ACC112 (cell line): ENCODE measurements around the gene PJA2.

ENCODE experiments used
- H2AFZ ChIP-seq: fragments of 200-600 bp; sonication (generic); one replicate; pipeline ENCODE4 v1.6.0; 2017; ENCODE audit warnings: antibody characterized with exemption, low read length; ENCODE audit not compliant: unreplicated experiment
- H3K27ac ChIP-seq: fragments of 200-600 bp; sonication (generic); 2 replicates; pipeline ENCODE4 v1.5.1; 2014; ENCODE audit warnings: low read depth, mild to moderate bottlenecking, antibody characterized with exemption, low read length, moderate library complexity
- H3K27me3 ChIP-seq: fragments of 200-600 bp; sonication (generic); 2 replicates; pipeline ENCODE4 v1.6.1; 2014; ENCODE audit warnings: mild to moderate bottlenecking, antibody characterized with exemption, low read length, moderate library complexity, mixed read lengths; ENCODE audit not compliant: insufficient read depth
- H3K36me3 ChIP-seq: fragments of 200-600 bp; sonication (generic); 2 replicates; pipeline ENCODE4 v1.6.1; 2016; ENCODE audit warnings: mild to moderate bottlenecking, antibody characterized with exemption, low read length, moderate library complexity, mixed read lengths; ENCODE audit not compliant: insufficient read depth
- H3K4me1 ChIP-seq: fragments of 200-600 bp; sonication (generic); one replicate; pipeline ENCODE4 v1.6.1; 2016; ENCODE audit warnings: low read length, mixed read lengths; ENCODE audit not compliant: insufficient read depth, unreplicated experiment, control insufficient read depth
- H3K4me3 ChIP-seq: fragments of 200-600 bp; sonication (generic); 2 replicates; pipeline ENCODE4 v1.5.1; 2014; ENCODE audit warnings: mild to moderate bottlenecking, low read depth, low read length
- H3K79me2 ChIP-seq: fragments of 200-600 bp; sonication (generic); one replicate; pipeline ENCODE4 v1.6.0; 2016; ENCODE audit warnings: low read length; ENCODE audit not compliant: control insufficient read depth, unreplicated experiment, insufficient read depth

The PJA2 gene

GRCh38 chr5:109409844-109410388 lies at the start of gene PJA2:
PJA2 (minus strand) TSS chr5:109409974; CDS start chr5:109383433, 26,541 bp downstream.
- peak within 1 kb of the TSS; percentile 92 for H3K4me3 ChIP-seq
- H3K27ac ChIP-seq: peak within 1 kb of the TSS; percentile 99
- no peaks in the 10 kb centered on the region for H3K36me3 ChIP-seq
- peaks cover 29% of the 10 kb centered on the region for H3K4me1 ChIP-seq
- H3K27me3 ChIP-seq: no peaks in the 10 kb centered on the region
- H3K79me2 ChIP-seq: peaks cover 42% of the 10 kb centered on the region
- peak within 1 kb of the TSS; percentile 86 for H2AFZ ChIP-seq

DNA sequence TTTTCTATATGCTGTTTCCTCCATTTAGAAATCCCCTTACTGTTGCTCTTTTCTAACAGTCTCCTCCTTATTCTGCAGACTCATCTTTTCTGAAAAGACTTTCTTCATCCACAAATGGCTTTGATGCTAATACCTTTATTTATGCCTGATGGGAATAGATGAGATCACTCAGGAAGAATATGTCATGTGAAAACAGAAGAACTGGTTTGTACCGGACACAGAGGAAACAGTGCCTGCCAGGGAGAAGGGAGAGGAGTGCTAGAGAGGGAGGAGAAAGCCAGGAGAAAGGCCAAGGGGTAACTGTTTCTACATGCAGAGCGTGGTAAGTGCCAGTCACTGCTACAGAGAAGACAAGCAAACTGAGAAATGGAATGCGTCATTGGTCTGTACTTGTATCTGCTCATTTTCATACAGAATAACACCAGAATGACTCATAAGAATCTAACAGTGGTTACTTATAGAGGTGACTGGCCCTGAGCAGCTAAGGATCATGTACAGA lies 45.9 kb upstream of the PJA2 start:
- Histone ChIP-seq H3K79me2 (no peaks in the 10 kb centered on the region), H3K27me3 (no peaks in the 10 kb centered on the region), H3K27ac (peak overlapping the region; percentile 96), H3K36me3 (no peaks in the 10 kb centered on the region), H3K4me3 (0 out of 2 replicates have a peak overlapping the region, but pooled peaks have one; percentile 6), H2AFZ (peak overlapping the region; percentile 24), H3K4me1 (peaks cover 32% of the 10 kb centered on the region)

DNA sequence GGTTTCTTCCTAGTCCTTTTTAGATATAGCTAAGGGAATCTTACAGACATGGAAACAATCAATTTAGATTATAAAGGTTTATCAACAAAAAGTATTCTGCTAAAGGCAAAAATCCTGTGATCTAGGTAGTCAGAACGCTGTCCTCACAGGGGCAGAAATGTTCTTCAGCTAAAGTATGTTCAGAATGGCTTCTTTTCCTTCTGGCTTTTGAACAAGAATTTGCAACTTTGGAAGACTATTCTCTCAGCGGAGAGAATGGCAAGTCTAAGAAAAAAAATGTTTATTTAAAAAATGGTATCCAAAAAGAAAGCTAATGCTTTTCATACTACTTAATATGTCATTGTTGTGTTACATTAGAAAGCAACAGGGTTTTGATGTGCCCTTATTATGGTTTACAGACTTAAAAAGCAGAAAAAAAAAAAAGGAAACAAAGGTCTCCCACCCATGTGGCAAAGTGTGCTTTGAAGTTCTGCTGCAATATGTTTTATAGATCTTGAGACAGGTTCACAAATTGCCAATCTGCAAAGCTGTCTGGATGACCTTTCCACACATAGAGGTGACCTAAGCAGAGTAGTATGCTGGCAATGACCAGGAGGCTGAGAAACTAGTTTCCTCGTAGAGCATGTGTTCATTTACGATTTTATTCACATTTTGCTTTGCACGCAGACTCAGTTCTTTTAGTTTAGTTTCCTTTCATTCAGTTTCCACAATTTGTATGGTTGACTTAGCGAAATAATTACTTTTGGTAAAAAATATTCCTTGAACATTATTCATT lies 45.1 kb upstream of the PJA2 start:
- peak overlapping the region; percentile 96 for H3K27ac ChIP-seq
- H3K4me3 ChIP-seq: 0 out of 2 replicates have a peak overlapping the region, but pooled peaks have one; percentile 6
- no peaks in the 10 kb centered on the region for H3K79me2 ChIP-seq
- H3K27me3 ChIP-seq: no peaks in the 10 kb centered on the region
- peaks cover 32% of the 10 kb centered on the region for H3K4me1 ChIP-seq
- H3K36me3 ChIP-seq: no peaks in the 10 kb centered on the region
- peak overlapping the region; percentile 24 for H2AFZ ChIP-seq

DNA sequence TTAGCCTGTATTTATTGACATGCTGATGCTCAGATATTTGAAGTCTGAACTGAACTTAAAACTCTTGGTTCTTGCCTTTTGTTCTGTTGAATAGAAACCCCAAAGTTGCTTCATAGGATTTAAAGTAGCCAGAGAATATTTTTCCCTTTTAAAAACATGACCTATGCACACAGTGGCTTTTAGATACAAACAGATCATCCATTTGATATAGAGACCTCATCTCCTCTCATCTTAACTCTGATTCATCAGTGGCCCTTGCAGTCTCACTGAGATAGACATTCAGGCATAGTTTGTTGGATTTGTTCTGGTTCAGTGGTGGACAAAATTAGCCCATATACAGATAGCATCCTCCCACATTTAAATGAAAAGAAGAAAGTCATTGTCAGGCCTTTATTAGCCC lies 43.5 kb upstream of the PJA2 start:
- no peaks in the 10 kb centered on the region for H3K79me2 ChIP-seq
- H2AFZ ChIP-seq: peak overlapping the region; percentile 54
- no peak overlapping the region for H3K27ac ChIP-seq
- no peaks in the 10 kb centered on the region for H3K36me3 ChIP-seq
- H3K4me1 ChIP-seq: peaks cover 32% of the 10 kb centered on the region
- H3K4me3 ChIP-seq: no peak overlapping the region
- no peaks in the 10 kb centered on the region for H3K27me3 ChIP-seq

DNA sequence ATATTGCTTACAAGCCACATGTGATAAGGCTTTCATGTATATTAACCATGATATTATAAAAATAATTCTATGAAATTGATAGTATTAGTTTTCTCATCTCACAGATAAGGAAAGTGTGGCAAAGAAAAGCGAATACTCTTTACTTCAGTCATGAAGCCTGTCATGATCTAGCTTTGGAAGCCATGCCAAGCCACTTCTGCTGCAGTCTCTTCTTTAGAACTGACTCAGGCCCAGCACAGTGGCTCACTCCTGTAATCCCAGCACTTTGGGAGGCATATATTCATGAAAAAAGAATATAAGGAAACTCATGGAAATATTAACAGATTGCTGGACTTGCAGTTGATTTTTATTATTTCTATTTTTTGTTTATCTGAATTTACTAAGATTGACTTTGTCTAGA lies 42.9 kb upstream of the PJA2 start:
- H3K79me2 ChIP-seq: no peaks in the 10 kb centered on the region
- H3K4me1 ChIP-seq: peaks cover 32% of the 10 kb centered on the region
- peak overlapping the region; percentile 54 for H2AFZ ChIP-seq
- no peak overlapping the region for H3K27ac ChIP-seq
- H3K27me3 ChIP-seq: no peaks in the 10 kb centered on the region
- H3K4me3 ChIP-seq: no peak overlapping the region
- no peaks in the 10 kb centered on the region for H3K36me3 ChIP-seq

DNA sequence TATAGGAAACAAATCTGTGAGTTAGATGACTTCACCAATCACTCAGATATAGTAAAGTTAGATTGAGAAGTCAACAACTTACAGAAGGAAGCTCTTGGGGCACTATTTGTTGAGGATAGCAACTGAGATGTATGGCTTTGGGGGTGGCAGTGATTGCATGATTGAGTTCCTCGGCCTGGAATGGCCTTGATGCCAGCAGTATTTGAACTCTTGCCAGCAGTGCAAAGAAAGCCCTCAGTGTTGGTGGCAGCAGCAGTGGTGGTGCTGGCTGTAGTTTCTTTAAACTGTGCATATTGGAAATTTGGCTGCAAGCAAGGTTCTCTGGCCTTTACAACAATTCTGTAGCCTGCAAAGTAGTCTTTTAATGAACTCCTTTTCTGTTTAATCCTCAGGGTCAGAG lies 41.4 kb upstream of the PJA2 start:
- peaks cover 26% of the 10 kb centered on the region for H3K4me1 ChIP-seq

GRCh38 chr5:109450129-109450877 lies 40.5 kb upstream of the PJA2 start:
- Histone ChIP-seq H3K27ac (no peak overlapping the region), H3K4me3 (no peak overlapping the region), H2AFZ (no peak overlapping the region), H3K79me2 (no peaks in the 10 kb centered on the region), H3K4me1 (peaks cover 20% of the 10 kb centered on the region), H3K27me3 (no peaks in the 10 kb centered on the region), H3K36me3 (no peaks in the 10 kb centered on the region)

More for the DNA sequence above, 41.4 kb upstream of the PJA2 start:
- Histone ChIP-seq H3K27ac (no peak overlapping the region), H3K79me2 (no peaks in the 10 kb centered on the region), H2AFZ (no peak overlapping the region), H3K36me3 (no peaks in the 10 kb centered on the region), H3K27me3 (no peaks in the 10 kb centered on the region), H3K4me3 (no peak overlapping the region)

- Histone ChIP-seq H3K27ac (no peak overlapping the region), H2AFZ (no peak overlapping the region), H3K4me1 (peaks cover 9% of the 10 kb centered on the region), H3K79me2 (no peaks in the 10 kb centered on the region), H3K27me3 (no peaks in the 10 kb centered on the region), H3K4me3 (no peak overlapping the region), H3K36me3 (no peaks in the 10 kb centered on the region)
These were observed 39.1 kb upstream of the PJA2 start for GRCh38 chr5:109448838-109449237.

- Histone ChIP-seq H3K27ac (no peak overlapping the region), H3K79me2 (no peaks in the 10 kb centered on the region), H2AFZ (no peak overlapping the region), H3K4me3 (no peak overlapping the region), H3K27me3 (no peaks in the 10 kb centered on the region), H3K36me3 (no peaks in the 10 kb centered on the region; the same call in 1 of the 2 replicates), H3K4me1 (no peaks in the 10 kb centered on the region)
These were observed 29.8 kb upstream of the PJA2 start for GRCh38 chr5:109439590-109439989.

GRCh38 chr5:109426075-109426474 lies 16.3 kb upstream of the PJA2 start:
- Histone ChIP-seq H3K27ac (no peak overlapping the region), H3K27me3 (no peaks in the 10 kb centered on the region), H3K4me3 (no peak overlapping the region), H3K4me1 (peaks cover 16% of the 10 kb centered on the region), H2AFZ (no peak overlapping the region), H3K36me3 (no peaks in the 10 kb centered on the region), H3K79me2 (no peaks in the 10 kb centered on the region)
